H1 (cell line): ENCODE results near the gene RBM4B. TPM values are rescaled to one million over a fixed set of nuclear protein-coding genes. Genes with fewer than 3 reads are reported as not detected.

Experiments used
- CEBPB ChIP-seq: IDR thresholded peaks from 2 replicates; pipeline ENCODE4 v1.6.1; 2012; ENCODE audit warnings: low read depth, low read length
- FOSL1 ChIP-seq: IDR thresholded peaks from 2 replicates; pipeline ENCODE4 v1.6.1; 2011; ENCODE audit warnings: mild to moderate bottlenecking, low read depth, low read length, moderate library complexity; ENCODE audit not compliant: insufficient read depth
- GTF2F1 ChIP-seq: IDR thresholded peaks from 2 replicates; pipeline ENCODE4 v1.6.1; 2012; ENCODE audit warnings: low read depth, low read length, improper control_type of control experiment, borderline replicate concordance
- KDM1A ChIP-seq: fragments of 200-600, 300-600 bp; sonication (generic); IDR thresholded peaks from 2 replicates; pipeline ENCODE4 v1.7.1; 2016; ENCODE audit warnings: mild to moderate bottlenecking, low read length, borderline replicate concordance
- KDM4A ChIP-seq: IDR thresholded peaks from one replicate; pipeline ENCODE4 v1.7.1; 2012; ENCODE audit warnings: low read depth, mild to moderate bottlenecking, moderate library complexity, low read length, inconsistent platforms; ENCODE audit not compliant: severe bottlenecking
- POU5F1 ChIP-seq: IDR thresholded peaks from 2 replicates; pipeline ENCODE4 v1.6.1; 2011; ENCODE audit warnings: low read depth, mild to moderate bottlenecking, low read length, moderate library complexity
- SP4 ChIP-seq: IDR thresholded peaks from 2 replicates; pipeline ENCODE4 v1.6.1; 2012; ENCODE audit warnings: low read length, inconsistent platforms
- TAF7 ChIP-seq: optimal IDR thresholded peaks from 2 replicates; pipeline ENCODE3; 2011; ENCODE audit warnings: low read depth, mild to moderate bottlenecking, inconsistent platforms, low read length, moderate library complexity, borderline replicate concordance
- polyA plus RNA-seq, 7 experiments: library from polyadenylated mRNA; depleted of rRNA in 3 of 7; stranded (reverse) in 5 of 7; unstranded in 2 of 7; fragments of >200 nt in 5 of 7; fragments of 200-250 nt in 2 of 7; gene quantifications; 1 replicate in 5 of 7; 2 replicates in 1 of 7; 4 replicates in 1 of 7; pipeline versions ENCODE4 v1.2.1 to v1.2.3, GENCODE V29; 2011 to 2013; ENCODE audit warnings: missing spikeins in 2 of 7, mixed read lengths in 2 of 7
- total RNA-seq: library from RNA; stranded (reverse); fragmentation: NEBNext Ultra II Directional; extraction: Animal tissue kit (Norgen Biotek cat#: 25700); gene quantifications from 2 replicates; pipeline ENCODE4 v1.2.1, GENCODE V29; 2021
- TF ChIP-seq, protein P1 (sequence below): fragments of 300-600 bp; sonication (generic); IDR thresholded peaks from 2 replicates; pipeline ENCODE4 v1.7.1; 2012; ENCODE audit warnings: low read length, moderate library complexity, mild to moderate bottlenecking, inconsistent platforms; ENCODE audit not compliant: insufficient replicate concordance
- TF ChIP-seq, protein P2 (sequence below), 3 experiments: IDR thresholded peaks; 1 replicate in 2 of 3; 2 replicates in 1 of 3; pipeline versions ENCODE4 v1.5.1 to v1.6.1; 2011; ENCODE audit warnings: low read length in 3 of 3, mild to moderate bottlenecking in 3 of 3, inconsistent platforms in 2 of 3, low read depth in 1 of 3, moderate library complexity in 1 of 3; ENCODE audit not compliant: insufficient read depth in 1 of 3; ENCODE audit errors: control extremely low read depth in 1 of 3

Gene RBM4B
- total and polyA plus RNA-seq, 2 of the 8 experiments (the other 6 are each of a cell fraction or from before 2014, with no cell fraction given), result 27.5 to 30.5 TPM

DNA sequence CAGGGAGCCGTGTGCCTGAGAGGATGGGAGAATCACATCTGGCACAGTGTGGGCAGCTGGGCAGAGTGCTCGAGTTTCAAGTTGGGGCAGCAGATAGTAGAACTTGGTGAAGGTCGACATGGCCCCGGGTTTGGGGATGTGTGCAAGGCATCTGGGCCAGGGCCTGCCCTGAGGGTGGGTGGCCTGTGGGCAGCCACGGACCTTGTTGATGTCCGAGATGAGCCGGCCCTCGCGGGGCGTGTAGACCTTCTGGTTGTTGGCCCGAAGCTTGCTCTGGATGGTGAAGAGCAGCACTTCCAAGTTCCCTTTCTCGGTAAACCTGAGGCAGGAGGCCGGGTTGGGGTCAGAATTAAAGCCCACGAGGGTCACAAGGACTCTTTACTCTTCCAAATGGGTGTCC lies 31.0 kb upstream of the RBM4B start (continued):
- TF ChIP-seq, protein P1, sequence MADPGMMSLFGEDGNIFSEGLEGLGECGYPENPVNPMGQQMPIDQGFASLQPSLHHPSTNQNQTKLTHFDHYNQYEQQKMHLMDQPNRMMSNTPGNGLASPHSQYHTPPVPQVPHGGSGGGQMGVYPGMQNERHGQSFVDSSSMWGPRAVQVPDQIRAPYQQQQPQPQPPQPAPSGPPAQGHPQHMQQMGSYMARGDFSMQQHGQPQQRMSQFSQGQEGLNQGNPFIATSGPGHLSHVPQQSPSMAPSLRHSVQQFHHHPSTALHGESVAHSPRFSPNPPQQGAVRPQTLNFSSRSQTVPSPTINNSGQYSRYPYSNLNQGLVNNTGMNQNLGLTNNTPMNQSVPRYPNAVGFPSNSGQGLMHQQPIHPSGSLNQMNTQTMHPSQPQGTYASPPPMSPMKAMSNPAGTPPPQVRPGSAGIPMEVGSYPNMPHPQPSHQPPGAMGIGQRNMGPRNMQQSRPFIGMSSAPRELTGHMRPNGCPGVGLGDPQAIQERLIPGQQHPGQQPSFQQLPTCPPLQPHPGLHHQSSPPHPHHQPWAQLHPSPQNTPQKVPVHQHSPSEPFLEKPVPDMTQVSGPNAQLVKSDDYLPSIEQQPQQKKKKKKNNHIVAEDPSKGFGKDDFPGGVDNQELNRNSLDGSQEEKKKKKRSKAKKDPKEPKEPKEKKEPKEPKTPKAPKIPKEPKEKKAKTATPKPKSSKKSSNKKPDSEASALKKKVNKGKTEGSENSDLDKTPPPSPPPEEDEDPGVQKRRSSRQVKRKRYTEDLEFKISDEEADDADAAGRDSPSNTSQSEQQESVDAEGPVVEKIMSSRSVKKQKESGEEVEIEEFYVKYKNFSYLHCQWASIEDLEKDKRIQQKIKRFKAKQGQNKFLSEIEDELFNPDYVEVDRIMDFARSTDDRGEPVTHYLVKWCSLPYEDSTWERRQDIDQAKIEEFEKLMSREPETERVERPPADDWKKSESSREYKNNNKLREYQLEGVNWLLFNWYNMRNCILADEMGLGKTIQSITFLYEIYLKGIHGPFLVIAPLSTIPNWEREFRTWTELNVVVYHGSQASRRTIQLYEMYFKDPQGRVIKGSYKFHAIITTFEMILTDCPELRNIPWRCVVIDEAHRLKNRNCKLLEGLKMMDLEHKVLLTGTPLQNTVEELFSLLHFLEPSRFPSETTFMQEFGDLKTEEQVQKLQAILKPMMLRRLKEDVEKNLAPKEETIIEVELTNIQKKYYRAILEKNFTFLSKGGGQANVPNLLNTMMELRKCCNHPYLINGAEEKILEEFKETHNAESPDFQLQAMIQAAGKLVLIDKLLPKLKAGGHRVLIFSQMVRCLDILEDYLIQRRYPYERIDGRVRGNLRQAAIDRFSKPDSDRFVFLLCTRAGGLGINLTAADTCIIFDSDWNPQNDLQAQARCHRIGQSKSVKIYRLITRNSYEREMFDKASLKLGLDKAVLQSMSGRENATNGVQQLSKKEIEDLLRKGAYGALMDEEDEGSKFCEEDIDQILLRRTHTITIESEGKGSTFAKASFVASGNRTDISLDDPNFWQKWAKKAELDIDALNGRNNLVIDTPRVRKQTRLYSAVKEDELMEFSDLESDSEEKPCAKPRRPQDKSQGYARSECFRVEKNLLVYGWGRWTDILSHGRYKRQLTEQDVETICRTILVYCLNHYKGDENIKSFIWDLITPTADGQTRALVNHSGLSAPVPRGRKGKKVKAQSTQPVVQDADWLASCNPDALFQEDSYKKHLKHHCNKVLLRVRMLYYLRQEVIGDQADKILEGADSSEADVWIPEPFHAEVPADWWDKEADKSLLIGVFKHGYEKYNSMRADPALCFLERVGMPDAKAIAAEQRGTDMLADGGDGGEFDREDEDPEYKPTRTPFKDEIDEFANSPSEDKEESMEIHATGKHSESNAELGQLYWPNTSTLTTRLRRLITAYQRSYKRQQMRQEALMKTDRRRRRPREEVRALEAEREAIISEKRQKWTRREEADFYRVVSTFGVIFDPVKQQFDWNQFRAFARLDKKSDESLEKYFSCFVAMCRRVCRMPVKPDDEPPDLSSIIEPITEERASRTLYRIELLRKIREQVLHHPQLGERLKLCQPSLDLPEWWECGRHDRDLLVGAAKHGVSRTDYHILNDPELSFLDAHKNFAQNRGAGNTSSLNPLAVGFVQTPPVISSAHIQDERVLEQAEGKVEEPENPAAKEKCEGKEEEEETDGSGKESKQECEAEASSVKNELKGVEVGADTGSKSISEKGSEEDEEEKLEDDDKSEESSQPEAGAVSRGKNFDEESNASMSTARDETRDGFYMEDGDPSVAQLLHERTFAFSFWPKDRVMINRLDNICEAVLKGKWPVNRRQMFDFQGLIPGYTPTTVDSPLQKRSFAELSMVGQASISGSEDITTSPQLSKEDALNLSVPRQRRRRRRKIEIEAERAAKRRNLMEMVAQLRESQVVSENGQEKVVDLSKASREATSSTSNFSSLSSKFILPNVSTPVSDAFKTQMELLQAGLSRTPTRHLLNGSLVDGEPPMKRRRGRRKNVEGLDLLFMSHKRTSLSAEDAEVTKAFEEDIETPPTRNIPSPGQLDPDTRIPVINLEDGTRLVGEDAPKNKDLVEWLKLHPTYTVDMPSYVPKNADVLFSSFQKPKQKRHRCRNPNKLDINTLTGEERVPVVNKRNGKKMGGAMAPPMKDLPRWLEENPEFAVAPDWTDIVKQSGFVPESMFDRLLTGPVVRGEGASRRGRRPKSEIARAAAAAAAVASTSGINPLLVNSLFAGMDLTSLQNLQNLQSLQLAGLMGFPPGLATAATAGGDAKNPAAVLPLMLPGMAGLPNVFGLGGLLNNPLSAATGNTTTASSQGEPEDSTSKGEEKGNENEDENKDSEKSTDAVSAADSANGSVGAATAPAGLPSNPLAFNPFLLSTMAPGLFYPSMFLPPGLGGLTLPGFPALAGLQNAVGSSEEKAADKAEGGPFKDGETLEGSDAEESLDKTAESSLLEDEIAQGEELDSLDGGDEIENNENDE, result no peak
- no peak for TF ChIP-seq CEBPB
- no peak for TF ChIP-seq GTF2F1
- TF ChIP-seq, protein P2, sequence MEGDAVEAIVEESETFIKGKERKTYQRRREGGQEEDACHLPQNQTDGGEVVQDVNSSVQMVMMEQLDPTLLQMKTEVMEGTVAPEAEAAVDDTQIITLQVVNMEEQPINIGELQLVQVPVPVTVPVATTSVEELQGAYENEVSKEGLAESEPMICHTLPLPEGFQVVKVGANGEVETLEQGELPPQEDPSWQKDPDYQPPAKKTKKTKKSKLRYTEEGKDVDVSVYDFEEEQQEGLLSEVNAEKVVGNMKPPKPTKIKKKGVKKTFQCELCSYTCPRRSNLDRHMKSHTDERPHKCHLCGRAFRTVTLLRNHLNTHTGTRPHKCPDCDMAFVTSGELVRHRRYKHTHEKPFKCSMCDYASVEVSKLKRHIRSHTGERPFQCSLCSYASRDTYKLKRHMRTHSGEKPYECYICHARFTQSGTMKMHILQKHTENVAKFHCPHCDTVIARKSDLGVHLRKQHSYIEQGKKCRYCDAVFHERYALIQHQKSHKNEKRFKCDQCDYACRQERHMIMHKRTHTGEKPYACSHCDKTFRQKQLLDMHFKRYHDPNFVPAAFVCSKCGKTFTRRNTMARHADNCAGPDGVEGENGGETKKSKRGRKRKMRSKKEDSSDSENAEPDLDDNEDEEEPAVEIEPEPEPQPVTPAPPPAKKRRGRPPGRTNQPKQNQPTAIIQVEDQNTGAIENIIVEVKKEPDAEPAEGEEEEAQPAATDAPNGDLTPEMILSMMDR (IDR thresholded peaks at IDR 0.05; ENCODE audit: control extremely low read depth in 1 of 3, insufficient read depth in 1 of 3, low read depth in 1 of 3, low read length in 3 of 3), result no peak
- TF ChIP-seq POU5F1, result no peak
- no peak for TF ChIP-seq KDM4A
- no peak for TF ChIP-seq TAF7
- no peak for TF ChIP-seq KDM1A
- TF ChIP-seq FOSL1, result no peak
- no peak for TF ChIP-seq SP4
